A673 (cell line): ENCODE data around the gene IGSF21.

Source experiments
- CTCF ChIP-seq: fragments of 300-800, 200-600 bp; sonication (generic); conservative IDR thresholded peaks from 2 replicates; pipeline ENCODE4 v1.5.1; 2017; ENCODE audit warnings: low read depth, mild to moderate bottlenecking, antibody characterized with exemption, low read length, moderate library complexity, mixed read lengths
- EZH2 ChIP-seq: fragments of 200-600 bp; sonication (generic); IDR thresholded peaks from 2 replicates; pipeline ENCODE4 v1.6.1; 2017; ENCODE audit warnings: borderline replicate concordance, low read depth, mild to moderate bottlenecking, mixed read lengths, antibody characterized with exemption, low read length; ENCODE audit not compliant: poor library complexity, severe bottlenecking

- no peak for TF ChIP-seq CTCF
- no peak for TF ChIP-seq EZH2
These were observed 45.4 kb upstream of the IGSF21 start for GRCh38 chr1:18062185-18062584.
